DMS53 treated with DMSO at 0.1 percent for 48 hours (cell line): ENCODE measurements around the gene NAIF1.
"Not testable (repeated sequence)": the region's sequence is repeated elsewhere in the genome, so short reads cannot be mapped to it uniquely, and the experiment has no call there.

ENCODE experiments used
- DNase-seq: peaks from one replicate; lab custom pipeline; 2025; ENCODE audit not compliant: unreplicated experiment; lab: John Stamatoyannopoulos, UW

Gene NAIF1

GRCh38 chr9:128066713-128067644, at the start of gene NAIF1:
Gene NAIF1 (minus strand): TSS chr9:128067320. CDS start chr9:128067101, 219 bp downstream.
- peak; percentile 98 for DNase-seq

GRCh38 chr9:128116104-128117083, 49.3 kb upstream of the NAIF1 start:
- no peak for DNase-seq

DNA sequence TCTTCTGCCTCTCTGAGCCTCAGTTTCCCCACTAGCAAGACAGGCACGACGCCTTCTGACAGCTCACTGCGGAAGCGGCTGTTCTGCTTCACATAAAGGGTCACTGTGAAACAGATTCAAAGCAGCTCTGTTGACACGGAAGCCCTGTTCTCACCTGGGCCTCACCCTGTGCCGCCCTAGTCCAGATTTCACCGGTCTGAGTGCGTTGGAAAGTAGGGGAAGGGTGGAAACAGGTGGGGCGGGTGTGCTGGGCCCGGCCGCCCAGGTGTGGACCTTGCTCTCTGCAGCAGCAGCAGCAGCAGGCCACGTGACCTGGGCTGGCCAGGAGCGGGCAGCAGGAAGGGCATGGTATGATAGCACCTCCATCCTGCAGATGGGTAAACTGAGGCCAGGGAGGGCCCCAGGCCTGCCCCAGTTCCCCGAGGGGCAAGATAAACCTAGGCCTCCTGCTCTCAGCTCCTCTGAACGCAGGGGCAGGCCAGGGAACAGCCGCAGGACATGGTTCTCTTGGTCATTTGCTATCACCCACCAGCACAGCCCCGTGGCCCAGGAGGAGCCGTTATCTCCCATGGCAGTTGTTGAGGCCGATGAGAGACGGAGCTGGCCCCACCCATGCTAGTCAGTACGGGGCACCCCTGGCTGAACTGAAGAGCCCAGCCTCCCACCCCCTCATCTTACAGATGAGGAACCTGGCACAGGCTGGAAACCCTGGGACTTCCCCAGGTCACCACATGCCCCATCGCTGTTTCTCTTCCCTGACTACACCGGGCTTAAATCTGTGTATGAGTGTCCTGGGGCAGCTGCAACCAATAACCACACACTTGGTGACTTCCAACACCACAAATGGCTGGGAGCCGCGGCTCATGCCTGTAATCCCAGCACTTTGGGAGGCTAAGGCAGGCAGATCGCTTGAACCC, 48.3 kb upstream of the NAIF1 start:
- peak; percentile 92 for DNase-seq

DNA sequence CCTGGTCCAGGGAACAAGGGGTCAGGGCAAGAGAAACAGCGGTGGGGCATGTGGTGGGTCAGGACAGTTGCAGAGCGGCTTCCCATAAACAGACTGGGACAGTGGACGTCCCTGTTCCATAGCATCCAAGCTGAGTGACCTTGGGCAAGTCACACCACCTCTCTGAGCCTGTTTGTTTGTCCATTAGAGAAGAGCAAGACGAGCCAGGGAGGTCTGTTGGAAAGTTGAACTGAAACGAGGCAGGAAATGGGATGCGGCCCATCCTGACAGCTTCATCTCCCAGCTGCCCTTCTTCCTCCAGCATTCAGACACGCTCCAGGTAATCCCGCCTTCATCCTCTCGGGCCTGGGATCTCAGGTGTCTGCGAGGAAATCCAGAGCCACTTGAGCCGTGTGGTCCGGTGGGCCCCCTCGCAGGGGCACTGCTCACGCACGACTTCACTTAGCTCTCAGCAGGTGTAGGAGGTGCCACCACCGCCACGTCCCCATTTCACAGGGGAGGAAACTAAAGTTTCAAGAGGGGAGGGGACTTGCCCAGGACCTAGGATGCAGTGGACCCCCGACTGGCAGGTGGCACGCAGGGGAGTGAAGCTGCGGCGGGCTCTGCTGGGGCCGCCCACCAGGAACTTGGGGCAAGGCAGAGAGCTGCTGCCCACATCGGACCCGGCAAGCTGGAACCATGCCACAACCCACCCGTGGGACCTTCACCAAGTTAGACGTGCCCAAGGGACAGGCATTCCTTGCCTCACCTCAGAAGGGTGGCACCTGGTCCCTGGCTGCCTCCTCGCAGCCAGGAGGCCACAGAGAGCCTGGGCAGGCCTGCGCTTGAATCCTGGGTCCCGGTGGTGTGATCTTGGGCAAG, 47.4 kb upstream of the NAIF1 start:
- peak; percentile 70 for DNase-seq

DNA sequence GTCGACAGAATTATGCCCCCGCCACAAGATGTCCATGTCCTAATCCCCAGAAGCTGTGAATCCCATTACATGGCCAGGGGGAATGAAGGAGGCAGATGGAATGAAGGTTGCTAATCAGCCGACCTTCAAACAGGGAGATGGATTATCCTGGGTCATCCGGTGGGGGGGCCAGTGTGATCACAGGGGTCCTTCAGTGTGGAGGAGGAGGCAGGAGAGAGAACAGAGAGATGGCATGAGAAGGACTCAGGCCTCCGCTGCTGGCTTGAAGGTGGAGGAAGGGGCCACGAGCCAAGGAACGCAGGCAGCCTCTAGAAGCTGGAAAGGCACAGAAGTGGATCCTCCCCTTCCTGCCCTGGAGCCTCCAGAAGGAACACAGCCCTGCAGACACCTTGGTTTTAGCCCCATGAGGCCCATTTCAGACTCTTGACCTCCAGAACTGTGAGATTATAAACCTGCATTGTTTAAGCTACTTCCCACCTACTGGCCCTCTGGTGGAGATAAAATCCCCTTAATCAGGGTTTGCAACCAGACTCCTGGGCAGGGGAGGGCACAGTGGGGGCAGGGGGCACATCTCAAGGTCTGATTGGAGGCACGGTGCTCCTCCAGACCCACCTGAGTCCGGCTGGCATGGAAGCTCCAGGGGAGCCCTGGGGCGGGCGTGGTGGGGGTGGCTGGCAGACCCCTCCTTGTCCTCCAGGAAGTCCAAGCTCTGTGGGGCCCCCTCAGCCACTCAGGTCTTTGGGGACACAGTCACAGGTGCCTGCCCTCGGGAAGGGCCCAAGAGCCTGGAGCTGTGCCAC, 46.6 kb upstream of the NAIF1 start:
- DNase-seq, result no peak

GRCh38 chr9:128111726-128112125, 44.6 kb upstream of the NAIF1 start:
- DNase-seq, result not testable (repeated sequence)

DNA sequence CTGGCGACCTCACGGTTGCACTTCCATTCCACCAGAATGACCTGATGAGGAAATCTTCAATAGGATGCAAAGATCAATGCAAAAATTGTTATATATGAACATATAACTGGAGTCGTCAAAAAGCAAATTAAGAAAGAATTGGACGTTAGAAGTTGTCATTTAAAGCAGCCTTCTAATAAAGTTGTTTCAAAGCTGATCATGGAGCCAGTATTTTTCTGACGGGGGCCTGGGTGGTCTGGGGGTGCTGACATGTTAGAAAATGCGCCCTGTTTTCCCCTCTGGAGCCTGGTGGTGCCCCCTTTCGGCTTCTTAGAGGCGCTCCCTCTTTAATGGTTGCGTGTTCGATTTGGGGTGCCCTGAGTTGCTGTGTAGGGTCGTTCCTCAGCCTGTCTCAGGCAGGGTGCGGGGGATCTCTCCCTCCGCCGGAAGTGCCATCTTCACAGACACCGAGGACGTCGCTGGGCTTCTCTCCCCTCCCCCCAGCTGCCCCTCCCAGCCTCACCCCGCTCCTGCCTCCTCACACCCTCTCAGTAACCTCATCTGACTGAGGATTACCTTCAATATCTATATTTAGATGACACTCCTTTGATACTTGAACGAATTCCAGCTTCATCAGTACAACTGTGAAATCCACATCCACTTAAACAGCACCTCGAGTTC, 42.1 kb upstream of the NAIF1 start:
- DNase-seq, result no peak

GRCh38 chr9:128108269-128109049, 41.3 kb upstream of the NAIF1 start:
- DNase-seq, result no peak

DNA sequence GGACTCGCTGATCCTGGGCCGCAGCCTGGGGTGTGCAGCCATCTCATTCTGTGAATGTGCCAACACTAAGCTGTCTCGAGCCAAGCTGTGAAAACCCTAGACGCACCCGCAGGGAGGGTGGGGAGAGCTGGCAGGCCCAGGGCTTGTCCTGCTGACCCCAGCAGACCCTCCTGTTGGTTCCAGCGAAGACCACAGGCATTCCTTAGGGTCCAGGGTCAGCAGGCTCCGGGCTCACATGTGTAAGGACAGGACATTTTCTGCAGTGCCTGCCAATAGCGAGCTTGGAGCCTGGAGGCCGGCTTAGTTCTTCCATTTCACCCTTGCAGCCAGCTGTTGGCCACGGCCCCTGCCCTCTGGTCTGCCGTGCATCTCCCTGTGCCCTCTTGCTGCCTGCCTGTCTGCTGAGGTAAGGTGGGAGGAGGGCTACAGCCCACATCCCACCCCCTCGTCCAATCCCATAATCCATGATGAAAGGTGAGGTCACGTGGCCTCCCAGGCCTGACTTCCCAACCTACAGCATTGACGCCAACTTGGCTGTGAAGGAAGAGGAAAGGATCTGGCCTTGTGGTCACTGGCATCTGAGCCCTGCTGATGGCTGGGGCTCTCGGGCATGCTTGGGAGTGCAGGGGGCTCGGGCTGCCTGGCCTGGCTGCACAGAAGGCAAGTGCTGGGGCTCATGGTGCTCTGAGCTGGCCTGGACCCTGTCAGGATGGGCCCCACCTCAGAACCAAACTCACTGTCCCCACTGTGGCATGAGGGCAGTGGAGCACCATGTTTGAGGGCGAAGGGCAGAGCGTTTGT, 40.5 kb upstream of the NAIF1 start:
- DNase-seq, result no peak

GRCh38 chr9:128106940-128107467, 39.9 kb upstream of the NAIF1 start:
- no peak for DNase-seq

DNA sequence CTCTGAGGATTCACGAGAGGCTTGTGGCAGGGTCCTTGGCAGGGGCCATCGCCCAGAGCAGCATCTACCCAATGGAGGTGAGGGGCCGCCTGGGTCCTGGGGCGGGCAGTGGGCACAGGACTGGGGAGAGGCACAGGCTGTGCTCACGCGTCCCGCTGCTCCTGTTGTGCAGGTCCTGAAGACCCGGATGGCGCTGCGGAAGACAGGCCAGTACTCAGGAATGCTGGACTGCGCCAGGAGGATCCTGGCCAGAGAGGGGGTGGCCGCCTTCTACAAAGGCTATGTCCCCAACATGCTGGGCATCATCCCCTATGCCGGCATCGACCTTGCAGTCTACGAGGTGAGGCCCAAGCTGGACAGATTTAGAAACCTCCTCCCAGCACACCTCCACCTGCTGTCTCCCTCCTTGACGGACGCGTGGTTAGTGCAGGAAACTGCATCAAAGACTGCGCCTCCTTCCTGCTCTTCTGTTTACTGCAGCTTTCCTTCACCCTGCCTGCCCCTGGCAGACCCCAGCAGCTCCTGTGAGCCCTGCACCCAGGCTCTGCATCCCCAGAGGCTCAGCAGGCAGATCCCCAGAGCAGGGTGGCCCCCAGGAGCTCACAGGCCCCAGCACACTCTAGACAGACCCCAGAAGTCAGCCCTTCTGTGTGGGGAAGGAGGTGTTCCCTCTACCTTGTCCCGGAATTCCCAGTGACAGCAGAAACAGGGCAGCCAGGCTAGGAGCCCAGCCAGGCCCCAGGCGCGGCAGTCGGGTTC, 39.2 kb upstream of the NAIF1 start:
- DNase-seq, result no peak

GRCh38 chr9:128105538-128106175, 38.5 kb upstream of the NAIF1 start:
- DNase-seq, result no peak

- peak; percentile 63 for DNase-seq
Observed at GRCh38 chr9:128104171-128104618, 37.1 kb upstream of the NAIF1 start.

DNA sequence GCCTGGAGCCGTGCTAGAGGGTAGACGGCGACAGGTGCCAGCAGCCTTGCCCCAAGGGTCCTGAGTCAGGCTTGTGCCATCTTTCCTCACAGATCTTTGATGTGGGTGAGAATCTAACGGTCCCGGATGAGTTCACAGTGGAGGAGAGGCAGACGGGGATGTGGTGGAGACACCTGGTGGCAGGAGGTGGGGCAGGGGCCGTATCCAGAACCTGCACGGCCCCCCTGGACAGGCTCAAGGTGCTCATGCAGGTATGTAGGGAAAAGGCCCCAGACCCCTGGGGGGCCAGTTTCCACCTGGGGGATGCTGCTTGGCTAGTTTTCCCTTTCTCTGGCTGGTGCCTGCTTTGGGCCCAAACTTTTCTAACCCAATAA, 36.5 kb upstream of the NAIF1 start:
- DNase-seq, result peak; percentile 24
